GM12873 (cell line): ENCODE results near the gene EDEM2.
A peak's percentile ranks its signal among the peaks of the same experiment; 100 is the strongest.

Source experiments
- CTCF ChIP-seq: IDR thresholded peaks from 2 replicates; pipeline ENCODE4 v1.5.1; 2012; ENCODE audit warnings: low read depth, mild to moderate bottlenecking, moderate library complexity, low read length, control low read depth; ENCODE audit not compliant: insufficient read depth; ENCODE audit errors: missing control alignments

EDEM2 gene

GRCh38 chr20:35151736-35152135 is 4.6 kb upstream of the EDEM2 start:
- no peak for TF ChIP-seq CTCF

GRCh38 chr20:35150846-35151579 is 3.9 kb upstream of the EDEM2 start:
- TF ChIP-seq CTCF = no peak

- no peak for TF ChIP-seq CTCF
Observed at GRCh38 chr20:35146299-35146919, 727 bp downstream of the EDEM2 start.

GRCh38 chr20:35145141-35145564 is 2.0 kb downstream of the EDEM2 start:
- TF ChIP-seq CTCF = peak; percentile 58

- no peak for TF ChIP-seq CTCF
Observed at GRCh38 chr20:35144694-35145093, 2.4 kb downstream of the EDEM2 start.

- TF ChIP-seq CTCF = no peak
Observed at GRCh38 chr20:35135867-35136586, 11.1 kb downstream of the EDEM2 start.

GRCh38 chr20:35134880-35135279 is 12.3 kb downstream of the EDEM2 start:
- TF ChIP-seq CTCF = no peak
